K562 (cell line): ENCODE results near the gene SGK1. TPM values are rescaled to one million over a fixed set of nuclear protein-coding genes. Genes with fewer than 3 reads are reported as not detected.
A peak's percentile ranks its signal among the peaks of the same experiment; 100 is the strongest.

Experiments
- CAMTA2 ChIP-seq: fragments of 250-450 bp; sonication (Bioruptor Pico); conservative IDR thresholded peaks from 2 replicates; pipeline ENCODE4 v1.5.1; 2022
- CEBPG ChIP-seq, 3 experiments: fragments of 200-800 bp in 1 of 3; sonication (Bioruptor generic) in 1 of 3; sonication (generic) in 1 of 3; formaldehyde crosslinking in 1 of 3; IDR thresholded peaks in 2 of 3; conservative IDR thresholded peaks in 1 of 3; 2 replicates each; pipeline versions ENCODE4 v1.6.1 to v1.8.0; 2016 to 2022; ENCODE audit warnings: missing compliant biosample characterization in 2 of 3, missing genetic modification characterization in 2 of 3, mild to moderate bottlenecking in 1 of 3, missing genetic modification reagents in 1 of 3
- CGGBP1 ChIP-seq: fragments of 250-450 bp; sonication (Bioruptor Pico); IDR thresholded peaks from 2 replicates; pipeline ENCODE4 v1.9.0; 2021; ENCODE audit warnings: mild to moderate bottlenecking
- CTBP1 ChIP-seq: fragments of 450-650 bp; IDR thresholded peaks from 2 replicates; pipeline ENCODE4 v1.6.1; 2016; ENCODE audit warnings: borderline replicate concordance
- DIDO1 ChIP-seq: fragments of 450-650 bp; IDR thresholded peaks from 2 replicates; pipeline ENCODE4 v1.6.1; 2016; ENCODE audit warnings: low read depth, missing biosample characterization, missing genetic modification characterization
- DLX4 ChIP-seq: fragments of 250-450 bp; sonication (Bioruptor Pico); IDR thresholded peaks from 2 replicates; pipeline ENCODE4 v1.6.1; 2021; ENCODE audit warnings: mild to moderate bottlenecking
- ETS1 ChIP-seq: conservative IDR thresholded peaks from 2 replicates; pipeline ENCODE4 v1.6.1; 2011; ENCODE audit warnings: low read depth, mild to moderate bottlenecking, low read length; ENCODE audit not compliant: control insufficient read depth
- FOSL1 ChIP-seq: fragments of 200-800 bp; sonication (Bioruptor generic); conservative IDR thresholded peaks from 2 replicates; pipeline ENCODE4 v1.6.1; 2016; ENCODE audit warnings: missing genetic modification characterization, missing compliant biosample characterization
- GATA2 ChIP-seq: sonication (generic); formaldehyde crosslinking; IDR thresholded peaks from 2 replicates; pipeline ENCODE4 v1.4.0; 2020; ENCODE audit warnings: mild to moderate bottlenecking, missing genetic modification reagents
- JUND ChIP-seq, 2 experiments: IDR thresholded peaks; 2 replicates in 1 of 2; 3 replicates in 1 of 2; pipeline ENCODE4 v1.6.1; 2011; ENCODE audit warnings: borderline replicate concordance in 2 of 2, low read depth in 2 of 2, low read length in 2 of 2, improper control_type of control experiment in 1 of 2, missing biosample characterization in 1 of 2, missing genetic modification characterization in 1 of 2, missing genetic modification reagents in 1 of 2
- KLF13 ChIP-seq: fragments of 450-650 bp; IDR thresholded peaks from 2 replicates; pipeline ENCODE4 v1.6.1; 2016; ENCODE audit warnings: missing genetic modification characterization, low read depth, mild to moderate bottlenecking, missing compliant biosample characterization, moderate library complexity, borderline replicate concordance
- PBX2 ChIP-seq, 2 experiments: IDR thresholded peaks in 1 of 2; conservative IDR thresholded peaks in 1 of 2; 2 replicates each; pipeline ENCODE4 v1.6.1; 2016; ENCODE audit warnings: low read depth in 2 of 2, mild to moderate bottlenecking in 1 of 2, missing compliant biosample characterization in 1 of 2, missing genetic modification characterization in 1 of 2, moderate library complexity in 1 of 2
- PHTF2 ChIP-seq: fragments of 250-450 bp; sonication (Bioruptor Pico); IDR thresholded peaks from 2 replicates; pipeline ENCODE4 v1.5.0; 2021; ENCODE audit warnings: mild to moderate bottlenecking
- POLR2G ChIP-seq: fragments of 200-400 bp; formaldehyde crosslinking; IDR thresholded peaks from 2 replicates; pipeline ENCODE4 v1.6.1; 2017; ENCODE audit warnings: low read depth, mild to moderate bottlenecking, antibody characterized with exemption, low read length, moderate library complexity
- SNIP1 ChIP-seq: fragments of 450-650 bp; IDR thresholded peaks from 2 replicates; pipeline ENCODE4 v1.7.1; 2017; ENCODE audit warnings: low read depth, mild to moderate bottlenecking
- THRAP3 ChIP-seq: fragments of 450-650 bp; IDR thresholded peaks from 2 replicates; pipeline ENCODE4 v1.6.1; 2016; ENCODE audit warnings: mild to moderate bottlenecking, inconsistent platforms, borderline replicate concordance
- ZBTB49 ChIP-seq: sonication (generic); formaldehyde crosslinking; IDR thresholded peaks from 2 replicates; pipeline ENCODE4 v1.8.0; 2022; ENCODE audit warnings: missing genetic modification reagents, mild to moderate bottlenecking, borderline replicate concordance
- polyA plus RNA-seq, 8 experiments: library from polyadenylated mRNA; depleted of rRNA in 4 of 8; stranded (reverse) in 5 of 8; unstranded in 3 of 8; fragments of >200 nt; fragmentation: Nextera tagmentation in 2 of 8; fragmentation: Illumina TruSeq in 1 of 8; extraction: Ambion mirVana in 2 of 8; extraction: Trizol in 1 of 8; gene quantifications; 2 replicates each; pipeline versions ENCODE4 v1.2.1 to v1.2.3, GENCODE V29; 2011 to 2014; ENCODE audit warnings: inconsistent platforms in 1 of 8, missing spikeins in 1 of 8
- total RNA-seq, 7 experiments: library from RNA; depleted of rRNA in 6 of 7; stranded (reverse); fragments of >200 nt in 6 of 7; fragmentation: Illumina TruSeq in 2 of 7; extraction: Trizol in 2 of 7; gene quantifications; 2 replicates each; pipeline versions ENCODE4 v1.2.1 to v1.2.3, GENCODE V29; 2011 to 2021; ENCODE audit warnings: low replicate concordance in 1 of 7

Gene SGK1
- total and polyA plus RNA-seq, 9 of the 15 experiments (the other 6 are each of a cell fraction or from before 2014, with no cell fraction given), result 3.5 to 7.2 (median 3.9) TPM

- TF ChIP-seq PBX2 (CRISPR knock-in tag; IDR thresholded peaks at IDR 0.05; ENCODE audit: low read depth) (no peak), PBX2 (tag; conservative IDR thresholded peaks at IDR 0.05; ENCODE audit: low read depth) (peak; percentile 80), CTBP1 (no peak), KLF13 (tag) (no peak), JUND (IDR thresholded peaks at IDR 0.05; ENCODE audit: borderline replicate concordance, low read depth, low read length) (peak; percentile 20; the same call in 1 of the 2 replicates), JUND (tag; IDR thresholded peaks at IDR 0.05; ENCODE audit: borderline replicate concordance, low read depth, low read length) (no peak), GATA2 (no peak), DIDO1 (tag) (no peak), DLX4 (CRISPR knock-in tag) (no peak), PHTF2 (CRISPR knock-in tag) (no peak), POLR2G (no peak), CEBPG (CRISPR knock-in tag; IDR thresholded peaks at IDR 0.05) (no peak), CEBPG (tag; conservative IDR thresholded peaks at IDR 0.05 in 1 of 2, IDR thresholded peaks at IDR 0.05 in 1 of 2) (peak; percentile 58 to 77), FOSL1 (peak; percentile 78), ETS1 (no peak), THRAP3 (no peak), SNIP1 (no peak), CAMTA2 (CRISPR knock-in tag) (no peak), CGGBP1 (CRISPR knock-in tag) (no peak), ZBTB49 (no peak)
Measured at GRCh38 chr6:134288538-134289203, 29.2 kb downstream of the SGK1 start (continued).
